HEK293 (cell line): Measurements from ENCODE around the gene ABTB2.

ENCODE experiments used
- CTCF ChIA-PET: fragments of 350-600 bp; formaldehyde crosslinking; extraction: SDS; loops from one replicate; lab custom pipeline; 2021; ENCODE audit warnings: antibody characterized with exemption; lab: Yijun Ruan, JAX
- POLR2A ChIA-PET: fragments of 300-600 bp; formaldehyde crosslinking; extraction: SDS; loops from one replicate; lab custom pipeline; 2020; ENCODE audit warnings: antibody characterized with exemption, inconsistent platforms; lab: Yijun Ruan, JAX
- H3K27ac ChIP-seq: fragments of 200-500 bp; sonication (Bioruptor generic); 2 replicates; pipeline ENCODE4 v1.5.1; 2014; ENCODE audit warnings: low read depth, low read length, control low read depth, inconsistent platforms; ENCODE audit errors: extremely low read depth
- H3K36me3 ChIP-seq, 2 experiments: fragments of 200-500 bp in 1 of 2; sonication (Bioruptor generic) in 1 of 2; 1 replicate in 1 of 2; 2 replicates in 1 of 2; pipeline ENCODE4 v1.5.1; 2014 to 2017; ENCODE audit warnings: inconsistent platforms in 2 of 2, low read length in 2 of 2; ENCODE audit not compliant: control insufficient read depth in 2 of 2, insufficient read depth in 1 of 2
- H3K4me1 ChIP-seq: fragments of 200-500 bp; sonication (Bioruptor generic); 2 replicates; pipeline ENCODE4 v1.5.1; 2014; ENCODE audit warnings: mild to moderate bottlenecking, low read length, inconsistent platforms; ENCODE audit not compliant: control insufficient read depth, insufficient read depth
- H3K4me3 ChIP-seq: 2 replicates; pipeline ENCODE4 v1.5.1; 2011; ENCODE audit warnings: low read depth, mild to moderate bottlenecking, control low read depth, low read length, moderate library complexity
- H3K9me3 ChIP-seq: fragments of 200-500 bp; sonication (Bioruptor generic); 2 replicates; pipeline ENCODE4 v1.5.1; 2014; ENCODE audit warnings: low read depth, low read length, inconsistent platforms; ENCODE audit not compliant: control insufficient read depth, insufficient read depth
- FEZF1 ChIP-seq: fragments of 450-650 bp; formaldehyde crosslinking; IDR thresholded peaks from 2 replicates; pipeline ENCODE4 v1.5.1; 2016; ENCODE audit warnings: missing biosample characterization, missing genetic modification characterization
- HOXC10 ChIP-seq: sonication (generic); formaldehyde crosslinking; IDR thresholded peaks from 2 replicates; pipeline ENCODE4 v1.8.1; 2023; ENCODE audit warnings: mild to moderate bottlenecking, missing genetic modification reagents
- KLF10 ChIP-seq: fragments of 450-650 bp; IDR thresholded peaks from 2 replicates; pipeline ENCODE4 v1.5.1; 2018; ENCODE audit warnings: missing biosample characterization, mild to moderate bottlenecking, missing genetic modification characterization
- MYNN ChIP-seq: fragments of 450-650 bp; formaldehyde crosslinking; IDR thresholded peaks from 2 replicates; pipeline ENCODE4 v1.5.1; 2016; ENCODE audit warnings: missing biosample characterization, missing genetic modification characterization, borderline replicate concordance
- SALL2 ChIP-seq: fragments of 450-650 bp; formaldehyde crosslinking; IDR thresholded peaks from 2 replicates; pipeline ENCODE4 v1.5.0; 2017; ENCODE audit warnings: missing biosample characterization, mild to moderate bottlenecking, missing genetic modification characterization, borderline replicate concordance
- SP3 ChIP-seq: fragments of 450-650 bp; formaldehyde crosslinking; IDR thresholded peaks from 2 replicates; pipeline ENCODE4 v1.5.1; 2016; ENCODE audit warnings: missing biosample characterization, missing genetic modification characterization
- YY2 ChIP-seq: fragments of 450-650 bp; formaldehyde crosslinking; IDR thresholded peaks from 2 replicates; pipeline ENCODE4 v1.5.1; 2016; ENCODE audit warnings: missing biosample characterization, missing genetic modification characterization
- ZBTB17 ChIP-seq: fragments of 450-650 bp; formaldehyde crosslinking; IDR thresholded peaks from 2 replicates; pipeline ENCODE4 v1.5.1; 2016; ENCODE audit warnings: missing biosample characterization, missing genetic modification characterization
- ZBTB21 ChIP-seq: fragments of 450-650 bp; formaldehyde crosslinking; IDR thresholded peaks from 2 replicates; pipeline ENCODE4 v1.5.1; 2017; ENCODE audit warnings: missing biosample characterization, missing genetic modification characterization
- ZBTB48 ChIP-seq: fragments of 450-650 bp; formaldehyde crosslinking; IDR thresholded peaks from 2 replicates; pipeline ENCODE4 v1.5.1; 2016; ENCODE audit warnings: missing biosample characterization, missing genetic modification characterization
- ZFP3 ChIP-seq: fragments of 450-650 bp; formaldehyde crosslinking; IDR thresholded peaks from 2 replicates; pipeline ENCODE4 v1.5.1; 2016; ENCODE audit warnings: low read depth, missing biosample characterization, missing genetic modification characterization
- ZFP69B ChIP-seq: fragments of 450-650 bp; formaldehyde crosslinking; IDR thresholded peaks from 2 replicates; pipeline ENCODE4 v1.5.1; 2016; ENCODE audit warnings: missing biosample characterization, missing genetic modification characterization
- ZNF140 ChIP-seq: fragments of 450-650 bp; formaldehyde crosslinking; IDR thresholded peaks from 2 replicates; pipeline ENCODE4 v1.5.1; 2016; ENCODE audit warnings: missing biosample characterization, missing genetic modification characterization
- ZNF211 ChIP-seq: fragments of 450-650 bp; formaldehyde crosslinking; IDR thresholded peaks from 2 replicates; pipeline ENCODE4 v1.5.1; 2016; ENCODE audit warnings: low read depth, missing biosample characterization, missing genetic modification characterization
- ZNF266 ChIP-seq: fragments of 450-650 bp; formaldehyde crosslinking; IDR thresholded peaks from 2 replicates; pipeline ENCODE4 v1.5.1; 2016; ENCODE audit warnings: missing biosample characterization, missing genetic modification characterization, low read depth
- ZNF341 ChIP-seq: fragments of 450-650 bp; formaldehyde crosslinking; IDR thresholded peaks from 2 replicates; pipeline ENCODE4; 2016; ENCODE audit warnings: low read depth, missing biosample characterization, missing genetic modification characterization
- ZNF37A ChIP-seq: fragments of 450-650 bp; IDR thresholded peaks from 2 replicates; pipeline ENCODE4 v1.5.1; 2018; ENCODE audit warnings: missing biosample characterization, missing genetic modification characterization
- ZNF529 ChIP-seq: fragments of 450-650 bp; formaldehyde crosslinking; IDR thresholded peaks from 2 replicates; pipeline ENCODE4 v1.5.1; 2017; ENCODE audit warnings: missing genetic modification characterization, missing biosample characterization; ENCODE audit not compliant: insufficient replicate concordance
- ZNF555 ChIP-seq: fragments of 450-650 bp; formaldehyde crosslinking; conservative IDR thresholded peaks from 2 replicates; pipeline ENCODE4 v1.5.1; 2017; ENCODE audit warnings: missing biosample characterization, mild to moderate bottlenecking, missing genetic modification characterization, inconsistent platforms
- ZNF600 ChIP-seq: fragments of 450-650 bp; formaldehyde crosslinking; IDR thresholded peaks from 2 replicates; pipeline ENCODE4 v1.5.1; 2016; ENCODE audit warnings: missing biosample characterization, missing genetic modification characterization
- ZNF843 ChIP-seq: fragments of 450-650 bp; formaldehyde crosslinking; IDR thresholded peaks from 2 replicates; pipeline ENCODE4 v1.5.1; 2016; ENCODE audit warnings: missing biosample characterization, missing genetic modification characterization
- ZSCAN4 ChIP-seq: fragments of 450-650 bp; formaldehyde crosslinking; IDR thresholded peaks from 2 replicates; pipeline ENCODE4 v1.5.1; 2017; ENCODE audit warnings: missing biosample characterization, missing genetic modification characterization
- TF ChIP-seq, protein P1 (sequence below): fragments of 450-650 bp; formaldehyde crosslinking; IDR thresholded peaks from 2 replicates; pipeline ENCODE4 v1.5.1; 2016; ENCODE audit warnings: missing biosample characterization, missing genetic modification characterization
- TF ChIP-seq, protein P2 (sequence below): fragments of 450-650 bp; formaldehyde crosslinking; IDR thresholded peaks from 2 replicates; pipeline ENCODE4 v1.5.1; 2016; ENCODE audit warnings: missing biosample characterization, missing genetic modification characterization
- TF ChIP-seq, protein P3 (sequence below): fragments of 450-650 bp; formaldehyde crosslinking; IDR thresholded peaks from 2 replicates; pipeline ENCODE4 v1.5.1; 2016; ENCODE audit warnings: missing biosample characterization, missing genetic modification characterization
- TF ChIP-seq, protein P4 (sequence below): fragments of 450-650 bp; formaldehyde crosslinking; conservative IDR thresholded peaks from 2 replicates; pipeline ENCODE4 v1.5.1; 2016; ENCODE audit warnings: low read depth, missing biosample characterization, missing genetic modification characterization

ABTB2 gene

DNA sequence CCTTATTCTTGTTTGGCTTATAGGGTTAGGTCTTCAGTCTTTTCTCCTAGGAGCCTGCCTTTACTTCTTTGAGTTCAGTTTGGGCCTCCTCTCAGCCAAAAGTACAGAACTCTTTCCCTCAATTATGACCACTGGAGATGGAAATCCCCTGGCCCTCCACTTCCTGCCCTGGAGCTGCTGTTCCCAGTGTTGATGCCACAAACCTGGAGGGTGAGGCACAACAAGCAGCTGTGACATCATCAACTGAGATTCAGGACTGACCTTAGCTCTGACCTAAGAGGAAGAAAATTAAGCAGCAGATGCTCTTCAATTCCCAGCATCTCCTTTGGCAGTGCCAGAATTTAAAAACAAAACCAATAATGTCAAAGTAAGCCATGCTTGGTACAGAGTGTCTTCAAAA, 3.0 kb downstream of the ABTB2 start (continued):
- TF ChIP-seq, protein P1, sequence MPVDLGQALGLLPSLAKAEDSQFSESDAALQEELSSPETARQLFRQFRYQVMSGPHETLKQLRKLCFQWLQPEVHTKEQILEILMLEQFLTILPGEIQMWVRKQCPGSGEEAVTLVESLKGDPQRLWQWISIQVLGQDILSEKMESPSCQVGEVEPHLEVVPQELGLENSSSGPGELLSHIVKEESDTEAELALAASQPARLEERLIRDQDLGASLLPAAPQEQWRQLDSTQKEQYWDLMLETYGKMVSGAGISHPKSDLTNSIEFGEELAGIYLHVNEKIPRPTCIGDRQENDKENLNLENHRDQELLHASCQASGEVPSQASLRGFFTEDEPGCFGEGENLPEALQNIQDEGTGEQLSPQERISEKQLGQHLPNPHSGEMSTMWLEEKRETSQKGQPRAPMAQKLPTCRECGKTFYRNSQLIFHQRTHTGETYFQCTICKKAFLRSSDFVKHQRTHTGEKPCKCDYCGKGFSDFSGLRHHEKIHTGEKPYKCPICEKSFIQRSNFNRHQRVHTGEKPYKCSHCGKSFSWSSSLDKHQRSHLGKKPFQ (tag by site-specific recombination): no peak
- TF ChIP-seq, protein P2, sequence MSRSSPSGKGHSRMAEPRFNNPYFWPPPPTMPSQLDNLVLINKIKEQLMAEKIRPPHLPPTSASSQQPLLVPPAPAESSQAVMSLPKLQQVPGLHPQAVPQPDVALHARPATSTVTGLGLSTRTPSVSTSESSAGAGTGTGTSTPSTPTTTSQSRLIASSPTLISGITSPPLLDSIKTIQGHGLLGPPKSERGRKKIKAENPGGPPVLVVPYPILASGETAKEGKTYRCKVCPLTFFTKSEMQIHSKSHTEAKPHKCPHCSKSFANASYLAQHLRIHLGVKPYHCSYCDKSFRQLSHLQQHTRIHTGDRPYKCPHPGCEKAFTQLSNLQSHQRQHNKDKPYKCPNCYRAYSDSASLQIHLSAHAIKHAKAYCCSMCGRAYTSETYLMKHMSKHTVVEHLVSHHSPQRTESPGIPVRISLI (tag by site-specific recombination): no peak
- TF ChIP-seq ZNF211 (tag by site-specific recombination) (no peak), ZNF140 (tag by site-specific recombination) (no peak), ZSCAN4 (tag by site-specific recombination) (no peak), ZNF600 (tag by site-specific recombination) (peak; percentile 23; the same call in 1 of the 2 replicates), ZNF341 (tag by site-specific recombination) (peak; percentile 26), ZBTB21 (tag by site-specific recombination) (0 out of 2 replicates have a peak, but pooled peaks have one; percentile 44), FEZF1 (tag by site-specific recombination) (no peak), MYNN (tag by site-specific recombination) (no peak)
- TF ChIP-seq, protein P3, sequence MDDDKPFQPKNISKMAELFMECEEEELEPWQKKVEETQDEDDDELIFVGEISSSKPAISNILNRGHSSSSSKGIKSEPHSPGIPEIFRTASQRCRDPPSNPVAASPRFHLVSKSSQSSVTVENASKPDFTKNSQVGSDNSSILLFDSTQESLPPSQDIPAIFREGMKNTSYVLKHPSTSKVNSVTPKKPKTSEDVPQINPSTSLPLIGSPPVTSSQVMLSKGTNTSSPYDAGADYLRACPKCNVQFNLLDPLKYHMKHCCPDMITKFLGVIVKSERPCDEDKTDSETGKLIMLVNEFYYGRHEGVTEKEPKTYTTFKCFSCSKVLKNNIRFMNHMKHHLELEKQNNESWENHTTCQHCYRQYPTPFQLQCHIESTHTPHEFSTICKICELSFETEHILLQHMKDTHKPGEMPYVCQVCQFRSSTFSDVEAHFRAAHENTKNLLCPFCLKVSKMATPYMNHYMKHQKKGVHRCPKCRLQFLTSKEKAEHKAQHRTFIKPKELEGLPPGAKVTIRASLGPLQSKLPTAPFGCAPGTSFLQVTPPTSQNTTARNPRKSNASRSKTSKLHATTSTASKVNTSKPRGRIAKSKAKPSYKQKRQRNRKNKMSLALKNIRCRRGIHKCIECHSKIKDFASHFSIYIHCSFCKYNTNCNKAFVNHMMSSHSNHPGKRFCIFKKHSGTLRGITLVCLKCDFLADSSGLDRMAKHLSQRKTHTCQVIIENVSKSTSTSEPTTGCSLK (tag by site-specific recombination): no peak

GRCh38 chr11:34353881-34354280, 3.9 kb downstream of the ABTB2 start:
- Histone ChIP-seq H3K4me3 (no peak overlapping the region), H3K9me3 (no peaks in the 10 kb centered on the region), H3K27ac (no peak overlapping the region), H3K36me3 (no peaks in the 10 kb centered on the region), H3K4me1 (peaks cover 3% of the 10 kb centered on the region; the same call in 1 of the 2 replicates)
- TF ChIP-seq ZNF555 (tag by site-specific recombination) (no peak), SP3 (no peak), ZFP69B (tag by site-specific recombination) (no peak), HOXC10 (no peak), ZNF341 (tag by site-specific recombination) (no peak), ZNF266 (tag by site-specific recombination) (no peak), ZBTB48 (tag by site-specific recombination) (no peak), ZNF37A (tag by site-specific recombination) (no peak), ZFP3 (tag by site-specific recombination) (no peak), ZBTB17 (peak; percentile 34; the same call in 1 of the 2 replicates), FEZF1 (tag by site-specific recombination) (peak; percentile 42), ZNF843 (no peak), SALL2 (tag by site-specific recombination) (no peak), ZNF529 (tag by site-specific recombination) (no peak), KLF10 (tag by site-specific recombination) (no peak), YY2 (tag by site-specific recombination) (no peak)
- TF ChIP-seq, protein P4, sequence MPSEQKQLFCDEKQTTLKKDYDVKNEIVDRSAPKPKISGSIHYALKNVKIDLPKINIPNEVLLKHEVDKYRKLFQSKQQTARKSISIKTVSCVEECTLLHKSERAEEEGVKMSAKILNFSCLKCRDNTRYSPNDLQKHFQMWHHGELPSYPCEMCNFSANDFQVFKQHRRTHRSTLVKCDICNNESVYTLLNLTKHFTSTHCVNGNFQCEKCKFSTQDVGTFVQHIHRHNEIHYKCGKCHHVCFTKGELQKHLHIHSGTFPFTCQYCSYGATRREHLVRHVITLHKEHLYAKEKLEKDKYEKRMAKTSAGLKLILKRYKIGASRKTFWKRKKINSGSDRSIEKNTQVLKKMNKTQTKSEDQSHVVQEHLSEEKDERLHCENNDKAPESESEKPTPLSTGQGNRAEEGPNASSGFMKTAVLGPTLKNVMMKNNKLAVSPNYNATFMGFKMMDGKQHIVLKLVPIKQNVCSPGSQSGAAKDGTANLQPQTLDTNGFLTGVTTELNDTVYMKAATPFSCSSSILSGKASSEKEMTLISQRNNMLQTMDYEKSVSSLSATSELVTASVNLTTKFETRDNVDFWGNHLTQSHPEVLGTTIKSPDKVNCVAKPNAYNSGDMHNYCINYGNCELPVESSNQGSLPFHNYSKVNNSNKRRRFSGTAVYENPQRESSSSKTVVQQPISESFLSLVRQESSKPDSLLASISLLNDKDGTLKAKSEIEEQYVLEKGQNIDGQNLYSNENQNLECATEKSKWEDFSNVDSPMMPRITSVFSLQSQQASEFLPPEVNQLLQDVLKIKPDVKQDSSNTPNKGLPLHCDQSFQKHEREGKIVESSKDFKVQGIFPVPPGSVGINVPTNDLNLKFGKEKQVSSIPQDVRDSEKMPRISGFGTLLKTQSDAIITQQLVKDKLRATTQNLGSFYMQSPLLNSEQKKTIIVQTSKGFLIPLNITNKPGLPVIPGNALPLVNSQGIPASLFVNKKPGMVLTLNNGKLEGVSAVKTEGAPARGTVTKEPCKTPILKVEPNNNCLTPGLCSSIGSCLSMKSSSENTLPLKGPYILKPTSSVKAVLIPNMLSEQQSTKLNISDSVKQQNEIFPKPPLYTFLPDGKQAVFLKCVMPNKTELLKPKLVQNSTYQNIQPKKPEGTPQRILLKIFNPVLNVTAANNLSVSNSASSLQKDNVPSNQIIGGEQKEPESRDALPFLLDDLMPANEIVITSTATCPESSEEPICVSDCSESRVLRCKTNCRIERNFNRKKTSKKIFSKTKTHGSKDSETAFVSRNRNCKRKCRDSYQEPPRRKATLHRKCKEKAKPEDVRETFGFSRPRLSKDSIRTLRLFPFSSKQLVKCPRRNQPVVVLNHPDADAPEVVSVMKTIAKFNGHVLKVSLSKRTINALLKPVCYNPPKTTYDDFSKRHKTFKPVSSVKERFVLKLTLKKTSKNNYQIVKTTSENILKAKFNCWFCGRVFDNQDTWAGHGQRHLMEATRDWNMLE (tag by site-specific recombination): no peak
- POLR2A ChIA-PET: no interaction called here
- CTCF ChIA-PET: interaction anchor here (0.6 to 6.5 kb wide), 5 partner anchors 13 to 246 kb away, joined by 3 to 48 read pairs (median 3); no protein-coding TSS in a partner anchor
